ENCODE data around the gene GALNT4.
A peak's percentile ranks its signal among the peaks of the same experiment; 100 is the strongest.

Gene GALNT4

GRCh38 chr12:89523393-89523792, 1.2 kb downstream of the GALNT4 start:
- H3K4me3 ChIP-seq (ENCODE audit: low read depth, low read length) = peak overlapping the region; percentile 93

GRCh38 chr12:89521364-89522223, 3.0 kb downstream of the GALNT4 start:
- peak overlapping the region; percentile 48 for H3K4me3 ChIP-seq (ENCODE audit: low read depth, low read length)

More at GRCh38 chr12:89523393-89523792, 1.2 kb downstream of the GALNT4 start:
- no peak for TF ChIP-seq CTCF (IDR thresholded peaks at IDR 0.05; ENCODE audit: low read depth, low read length)

GRCh38 chr12:89517720-89518119, 6.9 kb downstream of the GALNT4 start:
- TF ChIP-seq CTCF (IDR thresholded peaks at IDR 0.05; ENCODE audit: low read depth, low read length) = no peak

More at GRCh38 chr12:89521364-89522223, 3.0 kb downstream of the GALNT4 start:
- no peak for TF ChIP-seq CTCF (IDR thresholded peaks at IDR 0.05; ENCODE audit: low read depth, low read length)

GRCh38 chr12:89516633-89517032, 8.0 kb downstream of the GALNT4 start:
- TF ChIP-seq CTCF (IDR thresholded peaks at IDR 0.05; ENCODE audit: low read depth, low read length) = no peak
- no peak overlapping the region for H3K4me3 ChIP-seq (ENCODE audit: low read depth, low read length)

More at GRCh38 chr12:89517720-89518119, 6.9 kb downstream of the GALNT4 start:
- H3K4me3 ChIP-seq (ENCODE audit: low read depth, low read length) = no peak overlapping the region

- TF ChIP-seq CTCF (IDR thresholded peaks at IDR 0.05; ENCODE audit: low read depth, low read length) = no peak
- no peak overlapping the region for H3K4me3 ChIP-seq (ENCODE audit: low read depth, low read length)
Observed at GRCh38 chr12:89514751-89515150, 9.8 kb downstream of the GALNT4 start.

GRCh38 chr12:89513544-89513943, 11.1 kb downstream of the GALNT4 start:
- no peak overlapping the region for H3K4me3 ChIP-seq (ENCODE audit: low read depth, low read length)

More at GRCh38 chr12:89513544-89513943, 11.1 kb downstream of the GALNT4 start:
- TF ChIP-seq CTCF (IDR thresholded peaks at IDR 0.05; ENCODE audit: low read depth, low read length) = no peak
